ENCODE data around the gene CLEC18A. TPM values are rescaled to one million over a fixed set of nuclear protein-coding genes. Genes with fewer than 3 reads are reported as not detected.

Gene CLEC18A
- total and polyA plus RNA-seq, 2 of the 4 experiments (the other 2 are of a cell fraction) = under 0.01 TPM; not detected in 1

- TF ChIP-seq NFE2L2 (IDR thresholded peaks at IDR 0.05; ENCODE audit: low read depth, low read length) = no peak
- TF ChIP-seq MAZ (IDR thresholded peaks at IDR 0.05; ENCODE audit: borderline replicate concordance, low read depth, low read length) = no peak
- TF ChIP-seq POLR2A (IDR thresholded peaks at IDR 0.05; ENCODE audit: low read depth, low read length) = no peak
These were observed 9.0 kb upstream of the CLEC18A start (continued) for GRCh38 chr16:69942099-69942491.

DNA sequence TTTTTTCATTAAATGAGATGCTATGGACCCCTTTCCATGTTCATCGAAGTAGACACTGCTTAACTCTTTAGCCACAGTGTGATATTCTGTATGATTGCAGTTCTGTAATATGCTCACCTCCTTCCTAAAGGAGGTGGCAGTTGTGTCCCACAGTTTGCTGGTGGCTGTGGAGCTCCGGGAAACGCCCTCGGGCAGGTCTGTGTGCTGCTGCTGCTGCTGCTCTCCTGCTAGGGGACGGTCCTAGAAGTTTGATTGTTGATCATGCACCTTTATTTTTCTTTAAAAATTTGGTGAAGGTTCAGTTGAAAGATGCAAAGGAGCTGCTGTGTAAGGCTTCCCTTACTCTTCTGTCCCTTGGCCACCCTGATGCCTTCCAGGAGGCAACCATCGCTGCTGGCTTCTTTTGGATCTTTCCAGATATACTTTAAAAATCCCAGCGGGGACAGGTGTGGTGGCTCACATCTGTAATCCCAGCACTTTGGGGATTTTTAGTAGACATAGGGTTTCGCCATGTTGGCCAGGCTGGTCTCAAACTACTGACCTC, 8.4 kb upstream of the CLEC18A start:
- no peaks in the 10 kb centered on the region for H3K27me3 ChIP-seq (ENCODE audit: control insufficient read depth, insufficient read depth, low read length)
- no peak overlapping the region for H3K27ac ChIP-seq (ENCODE audit: insufficient read depth, low read length)
- H3K14ac ChIP-seq (replicated peaks; ENCODE audit: low read depth, low read length) = no peak overlapping the region
- H3K9ac ChIP-seq (ENCODE audit: low read depth, low read length) = no peak overlapping the region
- no CpG with 5 or more reads among the region's 8 CpGs for whole genome bisulfite sequencing, 2 experiments (ENCODE audit: extremely low coverage in 2 of 2, insufficient read length in 1 of 2)
- no peak overlapping the region for H3K4ac ChIP-seq (ENCODE audit: low read depth, low read length)
- no peak overlapping the region for H4K91ac ChIP-seq (ENCODE audit: insufficient read depth, low read depth, low read length)
- no peaks in the 10 kb centered on the region for H4K20me1 ChIP-seq (ENCODE audit: insufficient read depth, low read length)
- ATAC-seq (ENCODE audit: low read depth) (no peak), DNase-seq (no peak)
- H3K79me1 ChIP-seq (ENCODE audit: low read depth in 1 of 2, low read length in 2 of 2) = no peaks in the 10 kb centered on the region
- H3K9me1 ChIP-seq (ENCODE audit: insufficient read depth, low read length) = 0 out of 2 replicates have a peak, but pooled peaks cover 3% of the 10 kb centered on the region
- H3K4me2 ChIP-seq (ENCODE audit: low read depth, low read length) = no peak overlapping the region
- H3K23ac ChIP-seq (ENCODE audit: low read depth, low read length) = no peak overlapping the region
- TF ChIP-seq RFX5 (IDR thresholded peaks at IDR 0.05; ENCODE audit: low read depth, low read length) (no peak), FOS (IDR thresholded peaks at IDR 0.05; ENCODE audit: low read depth, low read length) (no peak), RCOR1 (IDR thresholded peaks at IDR 0.05; ENCODE audit: insufficient replicate concordance, low read length) (no peak), CTCF (conservative IDR thresholded peaks at IDR 0.05; ENCODE audit: low read depth, low read length) (no peak), RAD21 (IDR thresholded peaks at IDR 0.05; ENCODE audit: low read length) (no peak)
- POLR2A ChIA-PET (ENCODE audit: unreplicated experiment) = no interaction called here
- no peak overlapping the region for H2BK120ac ChIP-seq (ENCODE audit: low read depth, low read length)
- dilution Hi-C loops (cut with HindIII; ENCODE audit: low sequenced_read_pairs, unreplicated experiment) = no loop called here
- no TSS peak for BruUV-seq (replicated peaks)
- no peak overlapping the region for H3K18ac ChIP-seq (ENCODE audit: low read depth, low read length)
- no peak overlapping the region for H2BK20ac ChIP-seq (ENCODE audit: low read depth, low read length)
- in situ Hi-C loops (cut with MboI; ENCODE audit: low sequenced_read_pairs) = no loop called here
- H2AK9ac ChIP-seq (replicated peaks; ENCODE audit: low read depth, low read length, poor library complexity) = no peak overlapping the region
- H3K4me1 ChIP-seq (ENCODE audit: control insufficient read depth, insufficient read depth, low read length) = no peaks in the 10 kb centered on the region
- CTCF ChIA-PET = no interaction called here
- no peak overlapping the region for H2BK15ac ChIP-seq (ENCODE audit: low read depth, low read length)
- H3K4me3 ChIP-seq (ENCODE audit: insufficient read depth, low read depth, low read length) = no peak overlapping the region
- H3K9me3 ChIP-seq (ENCODE audit: control insufficient read depth, insufficient read depth, low read length) = no peaks in the 10 kb centered on the region
- H3K36me3 ChIP-seq (ENCODE audit: control insufficient read depth, insufficient read depth, low read length) = peaks cover 18% of the 10 kb centered on the region
- H2AK5ac ChIP-seq (ENCODE audit: low read depth, low read length) = no peak overlapping the region
- intact Hi-C loops (cut with micrococcal nuclease) = no loop called here
- no peak overlapping the region for H3K56ac ChIP-seq (ENCODE audit: extremely low read depth, insufficient read depth, low read length)
- no peak overlapping the region for H4K5ac ChIP-seq (ENCODE audit: low read depth, low read length)
- H2AFZ ChIP-seq (replicated peaks; ENCODE audit: low read length, poor library complexity) = no peak overlapping the region
- H4K8ac ChIP-seq (ENCODE audit: low read depth in 2 of 2, low read length in 2 of 2) = no peak overlapping the region
- no peak overlapping the region for H2BK5ac ChIP-seq (ENCODE audit: low read depth, low read length, poor library complexity, severe bottlenecking)
